GM21423 (cell line): ENCODE measurements around the gene CFHR4.
"Not testable (repeated sequence)": the region's sequence is repeated elsewhere in the genome, so short reads cannot be mapped to it uniquely, and the experiment has no call there.

Experiments used
- ATAC-seq: cut with Tn5 transposase; IDR thresholded peaks from one replicate; pipeline ENCODE4 v1.9.1; 2021; ENCODE audit warnings: mild to moderate bottlenecking, moderate library complexity; ENCODE audit not compliant: unreplicated experiment

The CFHR4 gene

DNA sequence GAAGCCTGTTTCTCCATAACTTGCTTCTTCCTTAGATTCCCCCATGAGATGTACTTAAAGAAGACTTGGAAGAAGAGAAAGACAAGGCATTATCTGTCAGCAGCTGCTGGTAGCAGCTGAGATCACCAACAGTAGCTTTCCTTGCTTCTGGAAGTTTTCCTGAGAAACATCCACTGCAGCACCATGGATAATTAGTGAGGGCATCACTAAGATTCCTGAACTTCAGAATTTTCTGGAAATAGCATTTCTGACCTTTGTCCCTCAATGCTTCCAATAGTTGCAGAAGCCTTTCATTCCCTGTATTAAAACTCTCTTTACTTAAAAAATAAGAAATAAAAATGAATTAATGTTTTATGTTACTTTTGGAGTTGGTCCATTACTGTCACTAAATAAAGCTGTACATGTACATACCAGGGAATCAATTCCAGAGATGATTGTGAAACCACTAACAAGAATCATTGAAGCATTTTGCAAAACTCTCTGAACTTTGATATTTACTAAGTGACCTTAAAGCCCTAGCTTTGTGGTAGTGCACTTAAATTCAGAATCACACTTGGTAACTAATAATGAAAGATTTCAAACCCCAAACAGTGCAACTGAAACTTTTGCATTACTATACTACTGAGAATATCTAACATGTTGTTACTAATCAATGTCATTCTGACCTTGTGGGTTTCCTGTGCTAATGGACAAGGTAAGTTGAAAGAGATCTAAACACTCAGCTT, at the start of gene CFHR4:
CFHR4 (plus strand) TSS at position 538 of the 725 bp plus-strand sequence; CDS start at position 637, 99 bp downstream.
- ATAC-seq, result peak; percentile 94

- ATAC-seq, result not testable (repeated sequence)
Observed at GRCh38 chr1:196849613-196850492, 38.0 kb upstream of the CFHR4 start.

DNA sequence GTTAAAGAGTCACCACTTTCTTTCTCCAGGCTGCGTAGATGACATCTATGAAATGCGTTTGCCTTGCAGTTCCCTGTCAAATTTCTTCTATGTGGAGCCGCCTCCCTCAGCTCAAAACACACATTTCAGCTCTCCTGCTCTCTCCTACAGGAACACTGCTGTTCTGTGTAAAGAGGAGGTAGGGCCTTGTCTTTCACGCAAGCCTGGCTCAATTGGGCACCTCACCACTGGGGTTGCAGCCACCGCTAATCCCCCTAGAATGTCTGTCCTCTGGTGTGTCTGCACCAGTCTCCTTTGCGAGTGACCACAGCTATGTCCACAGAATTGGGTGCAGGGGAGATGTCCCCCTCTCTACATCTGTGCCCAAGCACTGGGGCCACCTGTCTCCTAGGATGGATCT, 31.8 kb upstream of the CFHR4 start:
- no peak for ATAC-seq

DNA sequence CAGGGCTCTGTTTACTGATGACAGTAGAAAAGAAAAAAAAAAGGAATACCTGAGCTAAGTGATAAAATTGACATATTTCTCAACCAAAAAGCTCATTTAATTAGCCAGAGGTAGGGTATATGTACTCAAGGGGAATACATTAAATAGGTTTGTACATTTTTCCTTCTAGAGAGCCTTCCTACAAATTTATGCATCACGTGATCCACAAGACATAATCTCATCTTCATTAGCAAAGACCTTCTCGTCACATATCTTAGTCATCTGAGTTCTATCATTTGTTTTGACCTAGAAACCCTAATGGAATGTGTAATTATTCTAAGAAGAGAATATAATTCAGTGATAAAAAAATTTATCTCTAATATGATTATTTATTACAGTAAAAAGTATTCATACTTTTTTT, 30.7 kb upstream of the CFHR4 start:
- no peak for ATAC-seq

- no peak for ATAC-seq
Observed at GRCh38 chr1:196858811-196859210, 29.0 kb upstream of the CFHR4 start.

DNA sequence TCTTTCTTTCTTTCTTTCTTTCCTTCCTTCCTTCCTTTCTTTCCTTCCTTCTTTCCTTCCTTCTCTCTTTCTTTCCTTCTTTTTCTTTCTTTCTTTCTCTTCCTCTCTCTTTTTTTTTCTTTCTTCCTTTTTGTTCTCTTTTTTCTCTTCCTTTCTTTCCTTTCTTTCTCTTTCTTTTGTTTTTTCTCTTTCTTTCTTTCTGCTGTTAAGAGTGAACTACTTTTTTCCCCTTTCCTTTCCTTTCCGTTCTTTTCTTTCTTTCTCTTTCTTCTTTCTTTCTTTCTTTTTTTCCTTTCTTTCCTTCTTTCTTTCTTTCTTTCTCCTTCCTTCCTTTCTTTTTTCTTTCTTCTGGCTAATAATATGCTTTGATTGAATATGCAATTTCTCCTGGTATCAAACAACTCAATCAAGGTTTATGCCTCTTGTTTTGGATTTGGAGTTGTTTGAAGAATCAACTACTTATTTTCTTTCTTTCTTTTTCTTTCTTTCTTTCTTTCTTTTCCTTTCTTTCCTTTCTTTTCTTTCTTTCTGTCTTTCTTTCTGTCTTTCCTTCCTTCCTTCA, 27.4 kb upstream of the CFHR4 start:
- no peak for ATAC-seq

DNA sequence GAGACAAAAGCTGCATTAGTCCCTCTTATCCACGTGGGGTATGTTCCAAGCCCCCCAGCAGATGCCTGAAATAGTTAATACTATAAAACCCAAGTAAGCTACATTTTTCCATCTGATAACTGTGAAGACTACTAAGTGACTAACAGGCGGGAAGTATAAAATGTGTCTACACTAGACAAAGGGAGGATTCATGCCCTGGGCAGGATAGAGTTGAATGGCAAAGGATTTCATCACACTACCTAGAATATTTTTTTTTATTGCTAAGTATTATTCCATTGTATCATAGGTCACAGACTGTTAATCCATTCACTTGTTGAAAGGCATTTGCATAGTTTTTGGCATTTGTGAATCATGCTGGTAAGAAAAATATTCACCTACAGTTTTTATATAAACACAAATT, 26.4 kb upstream of the CFHR4 start:
- ATAC-seq, result no peak

- no peak for ATAC-seq
Observed at GRCh38 chr1:196866974-196867373, 20.9 kb upstream of the CFHR4 start.

- no peak for ATAC-seq
Observed at GRCh38 chr1:196873385-196873784, 14.5 kb upstream of the CFHR4 start.

- no peak for ATAC-seq
Observed at GRCh38 chr1:196875935-196876334, 11.9 kb upstream of the CFHR4 start.

DNA sequence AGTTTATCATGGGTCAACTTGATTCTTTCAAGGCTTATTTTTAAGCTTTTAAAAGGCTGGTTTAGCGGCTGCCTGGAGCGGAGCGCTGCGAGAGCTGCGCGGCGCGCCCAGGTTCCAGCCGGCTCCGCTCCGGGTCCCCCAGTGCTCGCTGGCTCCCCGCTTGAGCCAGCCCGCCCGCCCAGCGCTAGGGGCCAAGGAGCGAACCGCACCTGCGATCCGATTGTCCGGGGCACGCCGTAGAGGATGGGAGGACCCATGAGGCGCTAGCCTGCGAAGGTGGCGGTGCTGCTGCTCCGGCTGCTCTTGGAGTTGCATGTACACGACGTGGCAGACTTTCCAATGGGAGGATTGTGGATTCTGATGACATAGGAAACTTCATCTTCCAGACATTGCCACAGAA, 9.9 kb upstream of the CFHR4 start:
- no peak for ATAC-seq

GRCh38 chr1:196886560-196886959, 1.3 kb upstream of the CFHR4 start:
- ATAC-seq, result not testable (repeated sequence)

GRCh38 chr1:196890668-196891067, 2.8 kb downstream of the CFHR4 start:
- ATAC-seq, result no peak

- ATAC-seq, result no peak
Observed at GRCh38 chr1:196891251-196891650, 3.4 kb downstream of the CFHR4 start.

GRCh38 chr1:196896355-196896754, 8.5 kb downstream of the CFHR4 start:
- no peak for ATAC-seq

GRCh38 chr1:196897158-196897828, 9.4 kb downstream of the CFHR4 start:
- no peak for ATAC-seq

DNA sequence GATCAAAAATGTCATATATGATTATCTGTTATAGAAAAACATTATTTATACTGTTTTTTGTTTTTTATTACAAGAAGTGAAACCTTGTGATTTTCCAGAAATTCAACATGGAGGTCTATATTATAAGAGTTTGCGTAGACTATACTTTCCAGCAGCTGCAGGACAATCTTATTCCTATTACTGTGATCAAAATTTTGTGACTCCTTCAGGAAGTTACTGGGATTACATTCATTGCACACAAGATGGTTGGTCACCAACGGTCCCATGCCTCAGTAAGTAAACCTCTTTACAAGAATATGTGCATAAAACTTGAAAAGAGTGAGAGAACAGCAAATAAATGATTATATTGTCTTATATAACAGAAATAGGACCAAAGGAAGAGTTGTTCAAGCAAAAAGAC, 14.5 kb downstream of the CFHR4 start:
- no peak for ATAC-seq

- ATAC-seq, result no peak
Observed at GRCh38 chr1:196910215-196910614, 22.4 kb downstream of the CFHR4 start.

DNA sequence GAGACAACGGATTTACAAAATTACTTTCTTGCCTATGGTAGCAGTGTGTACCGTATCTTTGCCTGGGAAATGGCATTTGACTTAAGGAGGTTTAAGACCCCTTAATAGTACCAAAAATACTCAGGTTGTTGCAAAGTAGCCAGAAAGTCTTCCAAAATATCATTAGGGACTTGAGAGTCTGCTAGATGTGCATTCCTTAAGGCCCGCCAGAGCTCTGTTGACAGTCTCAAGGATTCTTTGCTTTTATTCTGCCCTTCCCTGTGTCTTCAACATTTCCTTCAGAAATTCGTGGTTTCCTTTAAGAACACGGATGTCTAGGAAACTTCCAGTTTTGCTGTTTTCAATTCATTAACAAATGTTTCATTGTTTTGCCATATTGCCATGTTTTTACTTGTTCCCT, 24.4 kb downstream of the CFHR4 start:
- ATAC-seq, result not testable (repeated sequence)

- ATAC-seq, result not testable (repeated sequence)
Observed at GRCh38 chr1:196926839-196927238, 39.0 kb downstream of the CFHR4 start.

GRCh38 chr1:196932853-196933252, 45.0 kb downstream of the CFHR4 start:
- ATAC-seq, result not testable (repeated sequence)
